HG02798 (cell line): ENCODE measurements around the gene EIF5AL1.
"Not testable (repeated sequence)": the region's sequence is repeated elsewhere in the genome, so short reads cannot be mapped to it uniquely, and the experiment has no call there.

Experiments
- ATAC-seq: cut with Tn5 transposase; IDR thresholded peaks from one replicate; pipeline ENCODE4 v1.9.1; 2021; ENCODE audit warnings: mild to moderate bottlenecking; ENCODE audit not compliant: unreplicated experiment, poor library complexity

EIF5AL1 gene

DNA sequence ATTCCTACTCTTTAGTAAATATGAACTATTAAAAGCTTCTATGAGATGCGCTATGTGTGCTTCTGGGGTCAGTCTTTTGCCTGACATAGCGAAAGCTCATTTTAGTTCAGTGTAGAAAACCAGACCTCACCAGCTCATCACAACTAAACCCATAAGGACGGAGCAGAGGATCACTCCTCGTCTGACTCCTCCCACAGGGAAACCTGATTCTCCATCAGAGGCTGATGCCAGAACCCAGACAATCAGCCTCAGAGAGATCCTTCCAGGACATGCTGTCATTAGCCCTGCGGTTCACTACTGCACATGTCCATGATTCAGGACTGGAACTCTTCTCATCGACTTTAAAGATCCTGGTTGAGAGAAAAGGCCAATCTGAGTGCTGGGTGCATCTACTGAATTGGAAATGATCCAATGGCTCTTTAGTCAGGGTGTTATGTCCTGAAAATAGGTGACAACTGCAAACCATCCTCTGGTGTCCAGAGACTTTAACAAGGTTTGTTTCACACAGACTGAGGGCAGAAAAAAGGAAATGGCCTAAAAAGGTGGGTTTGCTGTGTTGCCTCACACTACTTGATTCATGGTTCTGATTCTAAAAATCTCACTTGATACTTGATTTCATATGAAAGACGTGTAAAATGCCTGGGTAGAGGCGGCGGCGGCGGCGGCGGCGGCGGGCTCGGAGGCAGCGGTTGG is at the start of gene EIF5AL1:
TSS of gene EIF5AL1 (plus strand) at position 643 of the 693 bp plus-strand sequence. CDS start 117 bp downstream, outside the sequence.
- ATAC-seq = not testable (repeated sequence)

DNA sequence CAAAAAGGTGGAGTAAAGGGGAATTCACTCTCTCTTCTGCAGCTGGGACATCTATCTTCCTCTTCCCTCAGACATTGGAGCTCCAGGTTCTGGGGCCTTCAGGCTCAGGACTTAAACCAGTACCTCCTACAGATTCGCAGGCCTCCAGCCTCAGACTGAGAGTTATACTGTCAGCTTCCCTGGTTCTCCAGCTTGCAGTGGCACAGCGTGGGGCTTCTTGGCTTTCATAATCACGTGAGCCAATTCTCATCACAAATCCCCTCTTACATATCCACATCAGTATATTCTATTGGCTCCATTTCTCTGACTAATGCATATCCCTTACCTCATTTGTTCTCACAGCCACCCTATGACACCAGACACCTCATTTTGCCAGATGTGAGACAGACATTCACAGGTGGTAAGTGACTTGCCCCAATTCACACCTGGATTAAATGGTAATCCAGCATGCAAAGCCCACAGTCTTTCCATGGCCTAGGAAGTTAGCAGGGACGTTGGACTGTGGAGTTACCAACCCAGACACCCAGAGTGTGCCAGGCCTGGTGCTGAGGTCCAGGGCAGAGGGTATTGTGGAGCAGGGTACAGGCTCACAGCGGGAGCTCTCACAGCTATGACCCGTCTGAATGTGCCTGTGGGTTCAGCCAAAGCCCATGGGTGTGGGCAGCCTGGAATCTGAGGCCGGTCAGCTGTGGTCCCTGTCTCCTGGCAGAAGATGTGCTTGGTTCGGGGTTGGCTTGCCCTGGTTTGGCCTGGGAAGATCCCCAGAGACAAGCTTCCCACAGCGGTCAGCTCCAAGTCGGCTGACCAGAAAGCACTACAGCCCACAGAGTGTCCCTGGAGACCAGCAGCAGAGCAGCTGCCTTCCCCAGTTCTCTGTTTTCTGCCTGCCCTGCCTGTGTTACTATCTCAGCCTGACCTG is 48.5 kb upstream of the EIF5AL1 start:
- ATAC-seq = no peak

DNA sequence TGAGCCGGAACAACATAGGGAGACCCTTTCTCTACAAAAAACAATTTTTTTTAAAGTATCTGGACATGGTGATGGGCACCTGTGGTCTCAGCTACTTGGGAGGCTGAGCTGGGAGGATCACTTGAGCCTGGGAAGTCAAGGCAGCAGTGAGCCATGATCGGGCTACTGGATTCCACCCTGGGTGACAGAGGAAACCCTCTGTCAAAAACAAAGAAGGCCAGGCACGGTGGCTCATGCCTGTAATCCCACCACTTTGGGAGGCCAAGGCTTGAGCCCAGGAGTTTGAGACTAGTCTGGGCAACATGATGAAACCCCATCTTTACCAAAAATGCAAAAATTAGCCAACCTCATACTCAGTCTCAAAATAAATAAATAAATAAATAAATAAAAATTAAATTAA is 47.0 kb upstream of the EIF5AL1 start:
- ATAC-seq = no peak

DNA sequence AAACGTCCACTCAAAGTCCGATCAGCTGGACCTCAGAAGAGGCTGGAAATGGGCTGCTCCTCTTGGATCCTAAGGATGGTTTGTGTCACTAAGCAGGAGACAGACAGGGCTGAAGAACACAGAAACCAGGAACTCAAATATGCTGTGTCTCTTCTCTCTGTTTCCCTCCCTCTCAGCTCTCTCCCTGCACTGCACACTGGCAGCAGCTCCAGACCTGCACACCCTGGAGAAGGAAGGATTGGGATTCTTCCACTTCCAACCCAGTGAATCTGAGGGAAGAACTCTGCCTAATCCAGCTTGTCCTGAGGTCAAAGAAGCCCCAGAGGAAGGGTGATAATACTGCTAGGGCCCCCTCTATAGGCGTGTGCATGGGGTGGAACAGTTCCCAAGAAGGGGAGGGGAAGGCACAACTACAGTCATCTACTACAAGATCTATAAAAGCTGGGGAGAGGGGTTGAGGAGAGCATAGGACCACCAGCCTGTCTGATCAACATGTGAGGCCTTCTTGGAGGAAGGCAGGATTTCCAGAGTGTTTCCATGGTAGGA is 44.2 kb upstream of the EIF5AL1 start:
- no peak for ATAC-seq

DNA sequence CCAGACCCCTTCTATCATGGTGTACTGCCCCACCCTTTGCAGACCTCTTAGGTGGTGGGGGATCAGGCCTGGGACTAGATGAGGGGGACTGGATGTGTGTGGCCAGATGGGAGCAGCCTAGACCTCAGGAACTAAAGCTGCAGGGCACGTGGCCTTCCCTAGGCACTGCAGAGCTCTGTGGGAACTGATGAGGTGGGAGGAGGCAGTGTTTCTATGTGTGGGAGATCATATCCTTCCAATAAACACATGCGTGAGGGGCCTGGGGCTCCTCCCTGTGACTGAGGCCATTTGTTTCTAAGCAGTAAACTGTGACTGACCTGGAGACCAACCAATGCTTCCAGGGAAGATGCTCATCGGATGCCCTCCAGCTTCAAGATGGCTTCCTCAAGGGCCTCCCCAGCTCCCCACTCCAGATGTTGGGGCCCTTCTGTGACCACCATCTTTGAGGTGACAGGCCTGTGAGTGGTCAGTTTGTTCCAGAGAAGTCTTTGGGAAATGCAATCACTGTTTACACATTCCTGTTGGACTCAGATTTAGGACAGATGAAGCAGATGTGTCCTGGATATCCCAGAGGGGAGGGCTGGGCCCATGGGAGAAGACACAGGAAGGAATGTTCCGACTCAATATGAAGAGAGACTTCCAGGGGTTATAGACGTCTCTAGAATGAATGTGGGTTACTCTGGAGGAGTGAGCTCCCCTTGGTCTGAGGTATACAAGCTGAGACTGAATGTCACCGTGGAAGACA is 43.3 kb upstream of the EIF5AL1 start:
- ATAC-seq = no peak

DNA sequence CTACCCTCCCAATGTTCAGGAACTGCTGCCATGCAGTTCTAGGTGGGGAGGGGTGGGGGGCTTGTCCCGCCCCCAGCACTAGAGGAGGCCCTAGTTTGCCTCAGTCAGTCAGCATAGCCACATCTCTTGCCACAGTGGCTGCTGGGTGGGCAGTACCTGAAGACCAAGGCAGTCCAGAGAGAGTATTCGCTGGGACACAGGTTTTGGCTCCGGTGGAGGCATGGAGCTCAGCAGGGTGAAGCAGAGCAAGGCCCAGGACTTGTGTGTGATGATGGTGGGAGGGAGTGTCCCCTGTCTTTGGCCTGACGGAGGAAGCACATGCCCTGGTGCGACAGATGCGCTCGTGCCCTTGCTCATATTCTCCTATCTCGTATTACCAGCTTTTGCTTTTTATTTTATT is 42.2 kb upstream of the EIF5AL1 start:
- ATAC-seq = no peak

DNA sequence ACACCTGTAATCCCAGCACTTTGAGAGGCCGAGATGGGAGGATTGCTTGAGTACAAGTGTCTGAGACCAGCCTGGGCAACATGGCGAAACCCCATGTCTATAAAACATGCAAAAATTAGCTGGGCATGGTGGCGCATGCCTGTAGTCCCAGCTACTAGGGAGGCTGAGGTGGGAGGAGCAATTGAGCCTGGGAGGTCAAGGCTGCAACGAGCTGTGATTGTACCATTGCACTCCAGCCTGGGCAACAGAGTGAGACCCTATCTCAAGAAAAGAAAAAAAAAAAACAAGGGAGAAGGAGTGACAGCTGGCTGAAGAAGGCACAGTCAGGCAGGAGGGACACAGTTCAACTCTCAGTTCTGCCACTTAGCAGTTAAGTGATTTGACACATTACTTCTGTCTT is 40.6 kb upstream of the EIF5AL1 start:
- no peak for ATAC-seq

DNA sequence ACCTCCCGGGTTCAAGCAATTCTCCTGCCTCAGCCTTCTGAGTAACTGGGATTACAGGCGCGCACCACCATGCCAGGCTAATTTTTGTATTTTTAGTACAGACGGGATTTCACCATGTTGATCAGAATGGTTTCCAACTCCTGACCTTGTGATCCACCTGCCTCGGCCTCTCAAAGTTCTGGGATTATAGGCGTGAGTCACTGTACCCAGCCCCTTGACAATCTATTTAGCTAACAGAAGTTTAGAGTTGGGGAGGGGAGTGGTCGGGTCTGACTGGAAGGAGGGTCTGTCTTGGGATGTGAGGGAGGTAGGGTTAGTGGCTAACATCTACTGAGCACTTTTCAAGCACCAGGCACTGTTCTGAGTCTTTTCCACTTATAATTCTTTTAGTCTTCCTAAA is 39.9 kb upstream of the EIF5AL1 start:
- no peak for ATAC-seq

DNA sequence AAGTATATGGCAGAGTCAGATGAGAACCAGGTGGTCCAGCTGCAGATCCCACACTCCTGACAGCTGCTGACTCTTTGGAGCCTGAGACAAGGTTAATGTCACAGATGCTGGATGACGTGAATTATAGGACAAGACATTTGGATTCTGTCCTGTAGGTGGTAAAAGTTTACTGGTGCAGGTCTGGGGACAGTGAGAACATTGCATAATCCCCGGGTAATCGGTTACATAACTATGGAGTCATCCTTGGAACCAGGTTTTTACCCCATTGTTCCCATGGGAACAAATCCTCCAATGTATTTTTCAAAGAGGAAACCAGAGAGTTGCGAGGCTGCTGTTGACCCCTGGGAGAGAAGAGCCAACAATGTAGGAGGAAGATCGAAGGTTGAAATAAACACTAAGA is 39.4 kb upstream of the EIF5AL1 start:
- no peak for ATAC-seq

DNA sequence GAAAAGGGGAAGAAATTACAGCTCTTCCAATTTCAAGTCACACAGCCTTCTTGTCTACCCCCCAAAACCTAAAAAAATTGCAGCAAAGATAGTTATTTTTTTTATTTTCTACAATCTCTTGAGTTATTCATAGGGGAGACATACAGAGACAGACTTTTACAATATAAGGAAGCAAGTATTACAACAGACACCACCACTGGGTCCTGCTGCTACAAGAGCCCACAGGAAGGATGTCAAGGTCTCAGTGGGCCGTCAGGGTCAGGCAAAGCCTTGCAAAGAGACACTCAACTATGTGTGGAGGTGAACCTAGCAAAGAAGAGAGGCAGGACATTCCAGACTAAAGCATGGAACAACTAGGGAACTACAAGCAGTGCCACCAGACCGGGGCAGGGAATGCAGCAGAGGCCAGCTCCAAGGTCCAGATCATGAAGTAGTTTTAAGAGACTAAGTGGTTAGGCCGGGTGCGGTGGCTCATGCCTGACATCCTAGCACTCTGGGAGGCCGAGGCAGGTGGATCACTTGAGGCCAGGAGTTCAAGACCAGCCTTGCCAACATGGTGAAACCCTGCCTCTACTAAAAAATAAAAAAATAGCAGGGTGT is 38.7 kb upstream of the EIF5AL1 start:
- ATAC-seq = no peak

DNA sequence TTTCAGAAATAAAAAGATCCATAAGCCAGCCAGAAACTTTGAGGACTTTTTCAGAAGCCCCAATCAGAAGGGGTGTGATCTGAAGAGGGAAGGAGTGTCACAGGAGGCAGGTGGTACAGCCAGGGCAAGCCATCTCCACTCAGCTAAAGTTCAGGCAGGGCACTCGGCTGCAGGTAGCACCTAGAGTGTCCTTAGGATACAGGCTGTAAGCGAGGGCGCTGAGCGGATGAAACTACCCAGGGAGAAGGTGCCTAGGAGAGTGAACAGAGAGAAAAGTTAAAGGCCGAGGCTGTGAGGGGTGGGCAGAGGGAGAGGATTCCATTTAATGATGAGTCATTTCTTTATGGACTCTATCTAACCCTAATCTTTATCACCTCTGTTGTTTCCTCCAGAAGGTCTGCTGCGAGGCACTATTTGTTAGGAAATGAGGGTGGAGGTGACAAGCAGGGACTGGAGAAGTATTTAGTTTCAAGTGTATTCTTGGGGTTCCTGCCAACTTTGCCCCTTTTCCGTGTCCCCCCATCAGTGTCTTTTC is 37.1 kb upstream of the EIF5AL1 start:
- no peak for ATAC-seq

DNA sequence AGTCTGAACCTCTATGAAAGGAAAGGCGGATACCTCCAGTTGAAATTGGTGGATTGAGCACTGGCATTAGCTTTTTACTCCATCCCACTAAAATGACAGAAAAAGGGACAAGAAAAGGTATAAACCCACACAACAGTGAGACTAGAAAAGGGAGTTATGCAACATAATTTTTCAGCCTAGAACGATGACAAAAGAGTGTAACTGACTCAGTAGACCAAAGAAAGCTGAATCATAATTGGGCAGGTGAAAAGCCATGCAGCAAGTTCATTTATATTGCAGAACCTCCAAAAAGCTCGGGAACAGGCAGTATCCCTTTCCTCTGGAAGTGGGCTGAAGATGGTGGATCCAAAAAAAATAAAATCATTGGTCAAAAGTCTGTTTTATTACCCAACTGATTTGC is 36.5 kb upstream of the EIF5AL1 start:
- no peak for ATAC-seq

DNA sequence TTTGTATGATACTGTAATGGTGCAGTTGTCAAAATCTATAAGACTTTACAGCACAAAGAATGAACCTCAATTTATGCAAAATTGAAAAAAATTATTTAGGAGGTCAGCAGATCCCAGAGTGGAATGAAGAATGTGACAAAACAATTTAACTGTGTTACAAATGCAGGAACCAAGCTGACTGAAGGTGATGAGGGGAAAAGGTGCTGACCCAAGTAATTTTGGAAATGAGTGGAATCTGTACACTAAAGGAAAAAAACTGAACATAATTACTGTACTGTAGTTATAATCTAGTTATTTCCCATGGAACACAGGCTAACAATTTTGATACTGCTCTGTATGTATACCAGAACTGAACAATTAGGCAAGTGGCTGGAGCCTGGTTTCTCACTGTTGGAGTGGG is 35.7 kb upstream of the EIF5AL1 start:
- no peak for ATAC-seq

DNA sequence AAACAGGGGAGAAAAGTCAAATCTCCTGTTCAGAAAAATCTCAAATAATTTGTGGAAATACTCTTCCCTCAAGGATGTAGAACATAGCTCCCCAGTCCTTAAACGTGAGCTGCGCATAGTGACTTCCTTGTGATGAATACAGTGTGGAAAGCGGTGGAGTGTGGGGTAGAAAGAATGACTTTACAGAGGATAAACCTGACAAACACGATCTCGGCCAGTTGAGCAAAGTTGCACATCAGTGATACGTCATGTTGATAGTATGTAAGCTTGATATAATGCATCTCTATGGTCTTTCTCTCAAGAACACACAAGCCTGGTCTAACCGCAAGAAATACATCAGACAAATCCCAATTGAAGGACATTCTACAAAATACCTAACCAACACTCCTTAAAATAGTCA is 34.9 kb upstream of the EIF5AL1 start:
- no peak for ATAC-seq

DNA sequence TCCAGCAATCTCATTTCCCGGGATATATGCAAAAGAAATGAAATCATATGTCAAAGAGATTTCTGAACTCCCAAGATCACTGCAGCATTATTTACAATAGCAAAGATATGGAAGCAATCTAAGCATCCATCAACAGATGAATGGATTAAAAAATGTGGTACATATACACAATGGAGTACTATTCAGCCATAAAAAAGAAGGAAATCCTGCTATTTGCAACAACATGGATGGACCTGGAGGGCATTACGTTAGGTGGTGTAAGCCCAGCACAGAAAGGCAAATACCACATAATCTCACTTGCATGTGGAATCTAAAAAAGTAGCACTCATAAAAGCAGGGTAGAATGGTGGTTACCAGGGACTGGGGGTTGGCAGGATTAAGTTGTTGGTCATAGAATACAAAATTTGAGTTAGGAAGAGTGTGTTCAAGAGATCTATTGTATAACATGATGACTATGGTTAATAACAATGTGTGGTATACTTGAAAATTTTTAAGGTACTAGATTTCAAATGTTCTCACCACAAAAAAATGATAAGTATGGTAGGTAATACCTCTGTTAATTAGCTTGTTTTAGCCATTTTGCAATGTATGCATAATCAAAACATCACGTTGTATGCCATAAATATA is 32.9 kb upstream of the EIF5AL1 start:
- no peak for ATAC-seq

DNA sequence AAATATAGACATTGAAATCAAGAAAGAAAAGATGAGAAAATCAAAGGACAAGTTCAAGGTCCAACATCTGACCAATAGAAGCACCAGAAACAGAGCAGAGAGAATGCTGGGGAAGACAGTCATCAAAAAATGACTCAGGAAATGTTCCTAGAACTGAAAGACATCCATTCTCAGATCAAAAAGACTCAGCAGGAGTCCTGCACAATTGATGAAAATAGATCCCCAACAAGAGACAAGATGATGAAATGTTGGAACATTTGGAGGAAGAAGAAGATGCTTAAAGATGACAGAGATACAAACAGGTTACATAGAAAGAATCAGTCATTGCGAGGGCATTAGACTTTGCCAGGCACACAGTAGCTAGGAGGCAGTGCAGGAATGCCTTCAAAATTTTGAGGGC is 30.0 kb upstream of the EIF5AL1 start:
- no peak for ATAC-seq

DNA sequence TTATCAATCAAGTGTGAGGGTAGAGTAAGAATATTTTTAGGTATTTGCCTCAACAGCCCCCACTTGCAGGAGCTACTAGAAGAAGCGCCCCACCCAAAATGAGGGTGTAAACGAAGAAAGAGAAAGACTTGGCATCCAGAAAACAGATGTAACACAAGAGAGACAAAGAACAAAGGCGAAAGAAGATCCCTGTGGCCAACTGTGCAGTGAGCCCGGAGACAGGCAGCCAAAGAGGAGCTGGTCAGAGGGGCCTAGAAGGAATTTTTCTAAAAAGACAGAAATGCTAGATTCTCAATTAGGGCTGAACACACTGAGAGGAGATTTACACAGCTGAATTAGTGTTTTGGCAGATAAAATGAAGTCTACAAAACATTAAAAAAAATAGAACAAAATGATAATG is 29.6 kb upstream of the EIF5AL1 start:
- ATAC-seq = no peak

DNA sequence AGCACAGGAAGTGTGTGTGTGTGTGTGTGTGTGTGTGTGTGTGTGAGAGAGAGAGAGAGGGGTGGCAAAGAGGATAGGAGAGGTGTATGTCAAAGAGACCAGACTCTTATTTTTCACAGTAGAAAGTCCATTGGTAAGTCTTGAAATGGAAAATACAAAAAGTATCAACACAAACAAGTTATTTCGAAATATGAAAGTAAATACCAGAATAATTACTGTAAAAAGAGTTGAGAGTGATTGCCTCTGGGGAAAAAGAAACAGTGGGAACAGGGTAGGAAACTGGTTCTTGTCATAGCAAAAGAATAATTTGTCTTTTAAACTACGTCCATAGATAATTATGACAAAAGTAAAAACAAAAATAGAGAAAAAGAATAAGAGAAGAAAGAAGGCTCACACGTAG is 29.0 kb upstream of the EIF5AL1 start:
- no peak for ATAC-seq

DNA sequence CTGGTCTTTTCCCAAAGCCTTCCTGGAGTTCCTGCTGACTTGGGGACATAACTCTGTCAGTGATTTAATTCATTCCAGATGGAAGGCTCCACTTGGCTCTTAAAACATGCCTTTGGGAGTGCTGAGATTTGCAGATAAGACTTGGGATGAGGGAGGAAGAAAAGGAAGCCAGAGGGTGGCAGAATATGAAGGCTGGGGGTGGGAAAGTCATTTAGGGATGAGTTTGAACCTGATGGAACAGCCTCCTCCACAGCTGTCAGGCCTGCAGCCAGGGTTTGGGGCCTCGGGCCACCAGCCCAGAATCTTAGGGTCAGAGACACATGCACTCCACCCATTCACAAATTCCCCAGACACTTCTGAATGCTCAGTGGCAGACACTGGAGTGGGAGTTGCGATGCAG is 28.4 kb upstream of the EIF5AL1 start:
- ATAC-seq = no peak

DNA sequence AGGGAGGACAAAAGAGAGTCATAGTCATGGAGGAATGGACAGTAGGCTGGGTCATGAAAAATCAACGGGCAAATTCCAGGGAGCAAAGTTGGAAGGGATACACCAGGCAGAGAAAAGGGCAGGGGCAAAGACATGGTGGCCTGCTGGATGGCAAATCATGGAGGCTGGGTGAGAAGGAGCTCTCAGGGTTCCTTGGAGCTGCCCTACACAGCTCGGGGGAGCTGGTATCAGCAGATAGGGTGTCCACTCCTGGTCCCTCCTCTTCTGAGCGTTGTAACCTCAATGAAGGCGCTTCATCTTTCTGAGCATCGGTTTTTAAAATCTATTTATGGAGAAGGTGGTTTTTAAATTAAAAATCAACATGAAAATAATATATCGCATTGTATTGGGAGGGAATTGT is 27.9 kb upstream of the EIF5AL1 start:
- no peak for ATAC-seq
